Peyer's patch (tissue), 4 donors: Measurements from ENCODE around the gene ALDH3A1.

Source experiments
- CTCF ChIP-seq, 6 experiments: fragments of 450-650 bp in 4 of 6; fragments of 200-600 bp in 2 of 6; sonication (generic) in 1 of 6; IDR thresholded peaks; one replicate each; pipeline ENCODE4 v1.5.1; 2017 to 2019; ENCODE audit warnings: antibody characterized with exemption in 6 of 6, mild to moderate bottlenecking in 3 of 6, moderate library complexity in 1 of 6
- POLR2A ChIP-seq, 2 donors: fragments of 450-650 bp; IDR thresholded peaks; one replicate each; pipeline ENCODE4 v1.5.1; 2017; ENCODE audit warnings: antibody characterized with exemption in 2 of 2, mild to moderate bottlenecking in 2 of 2, moderate library complexity in 2 of 2

- TF ChIP-seq POLR2A (IDR thresholded peaks at IDR 0.05) (no peak), CTCF (IDR thresholded peaks at IDR 0.05) (no peak)
These were observed 15.3 kb upstream of the ALDH3A1 start for GRCh38 chr17:19763416-19763815.
